HepG2 (cell line): ENCODE measurements around the gene RASSF8. TPM values are rescaled to one million over a fixed set of nuclear protein-coding genes. Genes with fewer than 3 reads are reported as not detected.

Source experiments
- ATAC-seq: fragments of 200-7000 bp; cut with Tn5 transposase; 3 replicates; pipeline ENCODE4 v1.9.1; 2020; ENCODE audit warnings: mild to moderate bottlenecking, moderate library complexity
- BruUV-seq: library from RNA; stranded (reverse); fragments of 400-500 nt; replicated peaks from 2 replicates; lab custom pipeline; 2021; lab: Mats Ljungman, UMichigan
- CTCF ChIA-PET: fragments of 300-600 bp; formaldehyde crosslinking; extraction: SDS; loops from one replicate; lab custom pipeline; 2021; ENCODE audit warnings: low total read pairs, inconsistent platforms, low intra/inter-chr PET ratio; lab: Yijun Ruan, JAX
- POLR2A ChIA-PET: fragments of 350-600 bp; sonication (Branson Sonifier 250); formaldehyde crosslinking; loops from one replicate; lab custom pipeline; 2020; ENCODE audit warnings: antibody characterized with exemption, inconsistent platforms; lab: Yijun Ruan, JAX
- DNase-seq: peaks from one replicate; pipeline ENCODE4 v3.0.0-alpha.2; 2015; ENCODE audit warnings: low spot score
- FAIRE-seq: peaks from 3 replicates; lab custom pipeline; 2011; peaks lifted over from hg19 to GRCh38; lab: Jason Lieb, UNC
- H2AFZ ChIP-seq: one replicate; pipeline ENCODE4 v1.6.1; 2011; ENCODE audit warnings: low read length, inconsistent platforms
- H3K27ac ChIP-seq: fragments of 300-600 bp; 3 replicates; pipeline ENCODE4 v1.8.0; 2011; ENCODE audit warnings: mixed run types, mild to moderate bottlenecking, mixed read lengths, low read length, inconsistent platforms; ENCODE audit not compliant: insufficient read depth; ENCODE audit errors: extremely low read length
- H3K27me3 ChIP-seq, 2 experiments: fragments of 200-600 bp in 1 of 2; 2 replicates in 1 of 2; 3 replicates in 1 of 2; pipeline versions ENCODE4 v1.6.0 to v1.8.0; 2011; ENCODE audit warnings: low read length in 2 of 2, mild to moderate bottlenecking in 2 of 2, moderate library complexity in 2 of 2, inconsistent platforms in 1 of 2; ENCODE audit not compliant: insufficient read depth in 2 of 2, control insufficient read depth in 1 of 2
- H3K36me3 ChIP-seq, 2 experiments: fragments of 200-600 bp in 1 of 2; replicated peaks in 1 of 2; 2 replicates in 1 of 2; 3 replicates in 1 of 2; pipeline versions ENCODE4 v1.5.1 to v1.8.0; 2011; ENCODE audit warnings: low read length in 2 of 2, inconsistent platforms in 1 of 2; ENCODE audit not compliant: insufficient read depth in 2 of 2, control insufficient read depth in 1 of 2
- H3K4me1 ChIP-seq: 2 replicates; pipeline ENCODE4 v1.5.1; 2012; ENCODE audit warnings: low read length, inconsistent platforms; ENCODE audit not compliant: insufficient read depth
- H3K4me2 ChIP-seq: 2 replicates; pipeline ENCODE4 v1.6.0; 2011; ENCODE audit warnings: low read depth, low read length, inconsistent platforms
- H3K4me3 ChIP-seq, 3 experiments: fragments of 200-600 bp in 1 of 3; sonication (generic), shearing (Covaris generic) in 1 of 3; replicated peaks in 1 of 3; 2 replicates each; pipeline ENCODE4 v1.5.1; 2011 to 2016; ENCODE audit warnings: low read length in 3 of 3, inconsistent platforms in 2 of 3, low read depth in 2 of 3, mild to moderate bottlenecking in 2 of 3, control low read depth in 1 of 3, mixed read lengths in 1 of 3; ENCODE audit not compliant: insufficient read depth in 1 of 3
- H3K79me2 ChIP-seq: one replicate; pipeline ENCODE4 v1.6.1; 2011; ENCODE audit warnings: low read length, inconsistent platforms; ENCODE audit not compliant: insufficient read depth
- H3K9ac ChIP-seq: 2 replicates; pipeline ENCODE4 v1.6.0; 2011; ENCODE audit warnings: mild to moderate bottlenecking, low read depth, low read length, inconsistent platforms; ENCODE audit not compliant: insufficient read depth
- H3K9me3 ChIP-seq: 2 replicates; pipeline ENCODE4 v1.5.1; 2012; ENCODE audit warnings: mild to moderate bottlenecking, low read length
- H4K20me1 ChIP-seq: 2 replicates; pipeline ENCODE4 v1.6.0; 2011; ENCODE audit warnings: inconsistent platforms, mild to moderate bottlenecking, low read length, moderate library complexity; ENCODE audit not compliant: insufficient read depth
- ERF ChIP-seq: IDR thresholded peaks from 2 replicates; pipeline ENCODE4 v1.6.1; 2018; ENCODE audit warnings: missing biosample characterization, missing genetic modification reagents
- EZH2 ChIP-seq: conservative IDR thresholded peaks from 2 replicates; pipeline ENCODE4 v1.6.1; 2012; ENCODE audit warnings: mild to moderate bottlenecking, low read depth, low read length, moderate library complexity
- HNRNPL ChIP-seq: fragments of 200-400 bp; formaldehyde crosslinking; IDR thresholded peaks from 2 replicates; pipeline ENCODE4 v1.6.1; 2017; ENCODE audit warnings: mild to moderate bottlenecking, low read depth, low read length
- KLF11 ChIP-seq: IDR thresholded peaks from 2 replicates; pipeline ENCODE4 v1.6.1; 2016; ENCODE audit warnings: missing compliant biosample characterization
- KLF12 ChIP-seq: sonication (generic); formaldehyde crosslinking; IDR thresholded peaks from 2 replicates; pipeline ENCODE4 v1.4.0; 2020; ENCODE audit warnings: missing genetic modification reagents, borderline replicate concordance
- KLF16 ChIP-seq, 2 experiments: sonication (generic) in 1 of 2; formaldehyde crosslinking in 1 of 2; IDR thresholded peaks; 2 replicates each; pipeline versions ENCODE4 v1.6.1 to v1.8.0; 2016 to 2023; ENCODE audit warnings: missing genetic modification reagents in 2 of 2, missing compliant biosample characterization in 1 of 2
- MAFF ChIP-seq: IDR thresholded peaks from 2 replicates; pipeline ENCODE4 v1.6.1; 2011; ENCODE audit warnings: low read depth, low read length, improper control_type of control experiment
- MAFK ChIP-seq, 2 experiments: IDR thresholded peaks in 1 of 2; conservative IDR thresholded peaks in 1 of 2; 2 replicates each; pipeline ENCODE4 v1.6.1; 2011; ENCODE audit warnings: improper control_type of control experiment in 2 of 2, low read length in 2 of 2
- NFKBIZ ChIP-seq: IDR thresholded peaks from 2 replicates; pipeline ENCODE4 v1.6.1; 2018; ENCODE audit warnings: missing genetic modification reagents, missing compliant biosample characterization
- RAD51 ChIP-seq: fragments of 450-650 bp; IDR thresholded peaks from 2 replicates; pipeline ENCODE4 v1.6.1; 2016; ENCODE audit warnings: borderline replicate concordance
- SALL1 ChIP-seq: sonication (generic); formaldehyde crosslinking; IDR thresholded peaks from 2 replicates; pipeline ENCODE4 v1.8.0; 2022; ENCODE audit warnings: mild to moderate bottlenecking, missing genetic modification reagents
- TRIM24 ChIP-seq: sonication (generic); formaldehyde crosslinking; IDR thresholded peaks from 2 replicates; pipeline ENCODE4 v1.8.0; 2022; ENCODE audit warnings: mild to moderate bottlenecking, missing genetic modification reagents
- YEATS2 ChIP-seq: sonication (generic); formaldehyde crosslinking; IDR thresholded peaks from 2 replicates; pipeline ENCODE4 v1.4.0; 2020; ENCODE audit warnings: missing genetic modification reagents, borderline replicate concordance
- ZBTB3 ChIP-seq: sonication (generic); formaldehyde crosslinking; IDR thresholded peaks from 2 replicates; pipeline ENCODE4 v1.4.0; 2020; ENCODE audit warnings: low read depth, mild to moderate bottlenecking, moderate library complexity, missing genetic modification reagents, borderline replicate concordance
- ZNF562 ChIP-seq: sonication (generic); formaldehyde crosslinking; IDR thresholded peaks from 2 replicates; pipeline ENCODE4 v1.8.0; 2022; ENCODE audit warnings: missing genetic modification reagents, borderline replicate concordance
- ZNF704 ChIP-seq: sonication (generic); formaldehyde crosslinking; IDR thresholded peaks from 2 replicates; pipeline ENCODE4 v1.8.1; 2023; ENCODE audit warnings: mild to moderate bottlenecking, inconsistent platforms, moderate library complexity, missing genetic modification reagents, borderline replicate concordance
- ZSCAN31 ChIP-seq: sonication (generic); formaldehyde crosslinking; IDR thresholded peaks from 2 replicates; pipeline ENCODE4 v1.5.0; 2020; ENCODE audit warnings: low read depth, mild to moderate bottlenecking, missing genetic modification reagents
- WGBS: methylation state at CpG from one replicate; pipeline ENCODE4 v1.1.6; 2017; ENCODE audit warnings: low lambda C conversion rate; 5-methylcytosine and 5-hydroxymethylcytosine counted together
- in situ Hi-C: cut with HindIII; loops from 2 replicates; pipeline ENCODE4 v1.10.0; 2017; ENCODE audit warnings: low pct_unique_long_range_greater_than_20kb; ENCODE audit not compliant: extremely low pct_ligation_motif_present
- intact Hi-C: fragments of 100-400 bp; cut with micrococcal nuclease; formaldehyde crosslinking; loops from one replicate; pipeline ENCODE4 v1.10.0; 2022; ENCODE audit not compliant: unreplicated experiment
- polyA plus RNA-seq, 8 experiments: library from polyadenylated mRNA; depleted of rRNA in 3 of 8; stranded (reverse) in 7 of 8; unstranded in 1 of 8; fragments of >200 nt; fragmentation: Illumina TruSeq in 4 of 8; extraction: Trizol in 4 of 8; gene quantifications; 2 replicates each; pipeline versions ENCODE4 v1.2.1 to v1.2.3, GENCODE V29; 2011 to 2016; ENCODE audit warnings: low read depth in 4 of 8, missing spikeins in 1 of 8, mixed read lengths in 1 of 8; ENCODE audit not compliant: insufficient read depth in 1 of 8
- total RNA-seq, 5 experiments: library from RNA; depleted of rRNA; stranded (reverse); fragments of >200 nt; fragmentation: Illumina TruSeq; extraction: Trizol; gene quantifications; 2 replicates each; pipeline ENCODE4 v1.2.3, GENCODE V29; 2016; ENCODE audit warnings: low read depth in 1 of 5
- TF ChIP-seq, protein P1 (sequence below): sonication (generic); formaldehyde crosslinking; IDR thresholded peaks from 2 replicates; pipeline ENCODE4 v1.4.0; 2020; ENCODE audit warnings: low read depth, mild to moderate bottlenecking, missing genetic modification reagents

RASSF8 gene
- total and polyA plus RNA-seq, 2 of the 13 experiments (the other 11 are each of a cell fraction or from before 2014, with no cell fraction given), result 0.82 to 9.2 TPM

- no peak for FAIRE-seq
- 73% methylated on average over 9 of the region's 9 CpGs for WGBS
- ATAC-seq, result peak; percentile 46; the same call in 2 of the 3 replicates
- in situ Hi-C loops (no loop called here), intact Hi-C loops (no loop called here)
- TF ChIP-seq MAFF (peak; percentile 57), MAFK (conservative IDR thresholded peaks at IDR 0.05 in 1 of 2, IDR thresholded peaks at IDR 0.05 in 1 of 2; ENCODE audit: low read length in 2 of 2) (peak; percentile 49 to 71; a peak in 3 of 4 replicates), ZSCAN31 (CRISPR knock-in tag) (no peak)
- TF ChIP-seq, protein P1, sequence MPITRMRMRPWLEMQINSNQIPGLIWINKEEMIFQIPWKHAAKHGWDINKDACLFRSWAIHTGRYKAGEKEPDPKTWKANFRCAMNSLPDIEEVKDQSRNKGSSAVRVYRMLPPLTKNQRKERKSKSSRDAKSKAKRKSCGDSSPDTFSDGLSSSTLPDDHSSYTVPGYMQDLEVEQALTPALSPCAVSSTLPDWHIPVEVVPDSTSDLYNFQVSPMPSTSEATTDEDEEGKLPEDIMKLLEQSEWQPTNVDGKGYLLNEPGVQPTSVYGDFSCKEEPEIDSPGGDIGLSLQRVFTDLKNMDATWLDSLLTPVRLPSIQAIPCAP (CRISPR knock-in tag), result no peak
- POLR2A ChIA-PET, result no interaction called here
- no peak for DNase-seq
- CTCF ChIA-PET, result no interaction called here
- Histone ChIP-seq H3K36me3 (no peaks in the 10 kb centered on the region), H3K4me1 (no peaks in the 10 kb centered on the region), H3K9me3 (no peaks in the 10 kb centered on the region), H3K27ac (no peak overlapping the region), H3K79me2 (no peaks in the 10 kb centered on the region), H3K4me3 (no peak overlapping the region), H2AFZ (no peak overlapping the region), H3K9ac (no peak overlapping the region), H3K4me2 (no peak overlapping the region), H3K27me3 (no peaks in the 10 kb centered on the region), H4K20me1 (no peaks in the 10 kb centered on the region)
- BruUV-seq, result no TSS peak
Observed at GRCh38 chr12:26047401-26048226, 89.1 kb downstream of the RASSF8 start.

DNA sequence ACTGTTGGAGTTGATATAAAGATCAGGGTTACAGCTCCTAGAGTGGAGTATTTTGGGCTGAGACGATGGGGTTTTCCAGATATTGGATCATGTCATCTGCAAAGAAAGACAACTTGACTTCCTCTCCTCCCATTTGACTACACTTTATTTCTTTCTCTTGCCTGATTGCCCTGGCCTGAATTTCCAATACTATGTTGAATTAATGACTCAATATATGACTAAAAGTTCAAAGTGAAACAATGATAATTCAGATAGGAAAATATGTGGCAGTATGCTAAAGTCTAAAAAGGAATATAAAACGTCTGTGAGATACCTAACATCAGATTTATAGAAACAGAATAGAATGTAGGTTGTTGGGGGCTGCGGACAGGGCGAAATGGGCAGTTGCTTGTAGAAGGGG is 94.2 kb downstream of the RASSF8 start:
- intact Hi-C loops (no loop called here), in situ Hi-C loops (no loop called here)
- H3K9me3 ChIP-seq, result no peaks in the 10 kb centered on the region
- BruUV-seq, result no TSS peak
- H3K9ac ChIP-seq, result no peak overlapping the region
- WGBS, result 48% methylated on average over 4 of the region's 4 CpGs
- H2AFZ ChIP-seq, result no peak overlapping the region
- H3K36me3 ChIP-seq, result no peaks in the 10 kb centered on the region
- H3K4me3 ChIP-seq, result no peak overlapping the region
- no peaks in the 10 kb centered on the region for H3K27me3 ChIP-seq
- no peak overlapping the region for H3K4me2 ChIP-seq
- POLR2A ChIA-PET, result no interaction called here
- FAIRE-seq (no peak), ATAC-seq (no peak), DNase-seq (no peak)
- H4K20me1 ChIP-seq, result no peaks in the 10 kb centered on the region
- no peaks in the 10 kb centered on the region for H3K4me1 ChIP-seq
- CTCF ChIA-PET, result no interaction called here
- H3K79me2 ChIP-seq, result no peaks in the 10 kb centered on the region
- H3K27ac ChIP-seq, result no peak overlapping the region
- TF ChIP-seq KLF16 (CRISPR knock-in tag; IDR thresholded peaks at IDR 0.05) (no peak), ZNF562 (no peak), ERF (CRISPR knock-in tag) (no peak), TRIM24 (no peak), RAD51 (no peak), ZBTB3 (no peak), EZH2 (no peak), KLF11 (CRISPR knock-in tag) (no peak), NFKBIZ (no peak), YEATS2 (CRISPR knock-in tag) (no peak), SALL1 (CRISPR knock-in tag) (no peak), HNRNPL (no peak), ZNF704 (CRISPR knock-in tag) (no peak), KLF12 (CRISPR knock-in tag) (no peak)
